ENCODE measurements around the gene TSPAN14. TPM values are rescaled to one million over a fixed set of nuclear protein-coding genes. Genes with fewer than 3 reads are reported as not detected.
"Not testable (repeated sequence)": the region's sequence is repeated elsewhere in the genome, so short reads cannot be mapped to it uniquely, and the experiment has no call there.

TSPAN14 gene
- total RNA-seq, 1 experiment from 2014 or later, result 3.4 TPM

GRCh38 chr10:80473692-80474596 is 19.8 kb downstream of the TSPAN14 start:
- no peaks in the 10 kb centered on the region for H3K79me2 ChIP-seq (ENCODE audit: low read length)
- H3K9me2 ChIP-seq (replicated peaks; ENCODE audit: insufficient read depth, low read length), result no peaks in the 10 kb centered on the region
- DNase-seq, result no peak
- H3K36me3 ChIP-seq (ENCODE audit: insufficient read depth, low read length), result no peaks in the 10 kb centered on the region
- H2AFZ ChIP-seq (ENCODE audit: low read length), result no peak overlapping the region
- H3K9ac ChIP-seq (ENCODE audit: low read length), result no peak overlapping the region
- H3K4me1 ChIP-seq (ENCODE audit: low read length), result peaks cover 26% of the 10 kb centered on the region
- H3K27ac ChIP-seq (ENCODE audit: low read length), result no peak overlapping the region
- no peak overlapping the region for H3K4me2 ChIP-seq (ENCODE audit: low read depth, low read length, poor library complexity, severe bottlenecking)
- H3K9me3 ChIP-seq (ENCODE audit: low read length), result no peaks in the 10 kb centered on the region
- H3K4me3 ChIP-seq (ENCODE audit: low read length), result no peak overlapping the region
- no peaks in the 10 kb centered on the region for H3K27me3 ChIP-seq (ENCODE audit: low read length)
- H4K20me1 ChIP-seq (ENCODE audit: insufficient read depth, low read depth, low read length), result no peaks in the 10 kb centered on the region

DNA sequence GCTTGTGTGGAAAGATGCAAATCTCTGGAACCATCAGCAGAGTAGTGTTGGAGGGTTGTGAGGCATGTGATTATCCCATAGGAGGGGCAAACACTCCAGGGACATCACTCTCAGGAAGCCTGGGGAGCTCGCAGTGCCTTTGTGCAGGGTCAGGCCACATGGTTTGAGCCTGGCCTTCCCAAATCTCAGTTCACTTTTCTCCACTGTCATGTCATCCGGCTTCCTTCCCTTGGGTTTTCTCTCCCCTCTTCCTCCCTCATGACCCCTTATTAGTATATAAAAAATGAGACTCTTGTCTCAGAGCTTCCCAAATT is 20.4 kb downstream of the TSPAN14 start:
- Histone ChIP-seq H4K20me1 (ENCODE audit: insufficient read depth, low read depth, low read length) (no peaks in the 10 kb centered on the region), H3K9ac (ENCODE audit: low read length) (no peak overlapping the region), H2AFZ (ENCODE audit: low read length) (no peak overlapping the region), H3K9me2 (replicated peaks; ENCODE audit: insufficient read depth, low read length) (no peaks in the 10 kb centered on the region), H3K27me3 (ENCODE audit: low read length) (no peaks in the 10 kb centered on the region), H3K4me1 (ENCODE audit: low read length) (peaks cover 25% of the 10 kb centered on the region), H3K4me3 (ENCODE audit: low read length) (no peak overlapping the region), H3K79me2 (ENCODE audit: low read length) (no peaks in the 10 kb centered on the region), H3K9me3 (ENCODE audit: low read length) (no peaks in the 10 kb centered on the region), H3K36me3 (ENCODE audit: insufficient read depth, low read length) (no peaks in the 10 kb centered on the region), H3K27ac (ENCODE audit: low read length) (no peak overlapping the region), H3K4me2 (ENCODE audit: low read depth, low read length, poor library complexity, severe bottlenecking) (no peak overlapping the region)
- DNase-seq, result no peak

DNA sequence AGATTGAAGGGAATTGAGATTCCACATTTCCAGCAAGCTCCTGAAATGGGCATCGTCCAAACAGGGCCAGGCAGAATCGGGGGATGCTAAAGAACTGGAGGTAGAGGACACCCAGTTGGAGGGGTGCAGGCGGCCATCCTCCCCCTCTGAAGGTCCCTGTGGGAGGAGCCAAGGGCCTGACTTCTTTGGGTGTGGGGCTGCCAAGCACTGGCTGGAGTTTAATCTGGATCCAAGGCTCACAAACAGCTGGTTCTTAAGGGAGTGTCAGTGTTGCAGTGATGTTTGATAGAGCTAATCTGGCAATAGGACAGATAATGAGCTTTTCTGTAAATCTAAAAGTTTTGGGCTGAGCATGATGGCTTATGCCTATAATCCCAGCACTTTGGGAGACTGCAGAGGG is 20.8 kb downstream of the TSPAN14 start:
- H3K4me2 ChIP-seq (ENCODE audit: low read depth, low read length, poor library complexity, severe bottlenecking), result no peak overlapping the region
- no peak overlapping the region for H3K9ac ChIP-seq (ENCODE audit: low read length)
- peaks cover 23% of the 10 kb centered on the region for H3K4me1 ChIP-seq (ENCODE audit: low read length)
- no peaks in the 10 kb centered on the region for H3K9me3 ChIP-seq (ENCODE audit: low read length)
- H3K4me3 ChIP-seq (ENCODE audit: low read length), result no peak overlapping the region
- H3K27ac ChIP-seq (ENCODE audit: low read length), result no peak overlapping the region
- H3K79me2 ChIP-seq (ENCODE audit: low read length), result no peaks in the 10 kb centered on the region
- H4K20me1 ChIP-seq (ENCODE audit: insufficient read depth, low read depth, low read length), result no peaks in the 10 kb centered on the region
- DNase-seq, result no peak
- H3K27me3 ChIP-seq (ENCODE audit: low read length), result no peaks in the 10 kb centered on the region
- no peaks in the 10 kb centered on the region for H3K36me3 ChIP-seq (ENCODE audit: insufficient read depth, low read length)
- H2AFZ ChIP-seq (ENCODE audit: low read length), result no peak overlapping the region
- no peaks in the 10 kb centered on the region for H3K9me2 ChIP-seq (replicated peaks; ENCODE audit: insufficient read depth, low read length)

- H2AFZ ChIP-seq (ENCODE audit: low read length); H3K79me2 ChIP-seq (ENCODE audit: low read length): not testable (repeated sequence)
Observed at GRCh38 chr10:80475641-80476040, 21.5 kb downstream of the TSPAN14 start.

GRCh38 chr10:80476685-80477084 is 22.6 kb downstream of the TSPAN14 start:
- no peaks in the 10 kb centered on the region for H3K27me3 ChIP-seq (ENCODE audit: low read length)
- H4K20me1 ChIP-seq (ENCODE audit: insufficient read depth, low read depth, low read length), result no peaks in the 10 kb centered on the region
- H3K9me2 ChIP-seq (replicated peaks; ENCODE audit: insufficient read depth, low read length), result no peaks in the 10 kb centered on the region
- no peaks in the 10 kb centered on the region for H3K9me3 ChIP-seq (ENCODE audit: low read length)
- no peak overlapping the region for H3K27ac ChIP-seq (ENCODE audit: low read length)
- H2AFZ ChIP-seq (ENCODE audit: low read length), result no peak overlapping the region
- no peaks in the 10 kb centered on the region for H3K79me2 ChIP-seq (ENCODE audit: low read length)
- H3K9ac ChIP-seq (ENCODE audit: low read length), result no peak overlapping the region
- no peaks in the 10 kb centered on the region for H3K36me3 ChIP-seq (ENCODE audit: insufficient read depth, low read length)
- H3K4me2 ChIP-seq (ENCODE audit: low read depth, low read length, poor library complexity, severe bottlenecking), result no peak overlapping the region
- peaks cover 16% of the 10 kb centered on the region for H3K4me1 ChIP-seq (ENCODE audit: low read length)
- no peak for DNase-seq
- H3K4me3 ChIP-seq (ENCODE audit: low read length), result no peak overlapping the region

More at GRCh38 chr10:80475641-80476040, 21.5 kb downstream of the TSPAN14 start:
- not testable (repeated sequence) for H3K27me3 ChIP-seq (ENCODE audit: low read length); H3K9me3 ChIP-seq (ENCODE audit: low read length); DNase-seq; H4K20me1 ChIP-seq (ENCODE audit: insufficient read depth, low read depth, low read length); H3K27ac ChIP-seq (ENCODE audit: low read length); H3K4me3 ChIP-seq (ENCODE audit: low read length); H3K9ac ChIP-seq (ENCODE audit: low read length); H3K9me2 ChIP-seq (replicated peaks; ENCODE audit: insufficient read depth, low read length); H3K4me2 ChIP-seq (ENCODE audit: low read depth, low read length, poor library complexity, severe bottlenecking); H3K36me3 ChIP-seq (ENCODE audit: insufficient read depth, low read length)
- H3K4me1 ChIP-seq (ENCODE audit: low read length), result peaks cover 23% of the 10 kb centered on the region

DNA sequence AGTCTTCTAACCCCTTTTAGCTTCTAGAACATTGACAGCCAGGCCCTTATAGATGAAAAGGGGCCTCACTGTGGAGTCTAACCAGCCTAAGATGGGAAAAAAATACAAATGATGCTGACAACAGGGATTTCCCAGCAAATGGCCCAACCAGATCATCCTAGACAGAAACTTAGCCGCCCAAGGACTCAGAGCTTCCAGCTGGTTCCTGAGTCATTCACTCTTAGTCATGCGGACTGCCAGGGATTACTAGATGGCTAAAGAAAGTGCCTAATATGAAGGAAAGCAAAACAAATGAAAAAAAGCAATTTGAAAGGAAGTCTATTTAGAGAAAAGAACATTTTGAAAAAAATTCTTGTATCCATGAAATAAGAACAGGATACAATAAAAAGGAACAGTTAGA is 23.7 kb downstream of the TSPAN14 start:
- H3K36me3 ChIP-seq (ENCODE audit: insufficient read depth, low read length), result no peaks in the 10 kb centered on the region
- H3K9me3 ChIP-seq (ENCODE audit: low read length), result no peaks in the 10 kb centered on the region
- H3K79me2 ChIP-seq (ENCODE audit: low read length), result no peaks in the 10 kb centered on the region
- H3K9ac ChIP-seq (ENCODE audit: low read length), result no peak overlapping the region
- H4K20me1 ChIP-seq (ENCODE audit: insufficient read depth, low read depth, low read length), result no peaks in the 10 kb centered on the region
- no peak overlapping the region for H3K4me2 ChIP-seq (ENCODE audit: low read depth, low read length, poor library complexity, severe bottlenecking)
- no peak overlapping the region for H2AFZ ChIP-seq (ENCODE audit: low read length)
- no peaks in the 10 kb centered on the region for H3K9me2 ChIP-seq (replicated peaks; ENCODE audit: insufficient read depth, low read length)
- H3K4me3 ChIP-seq (ENCODE audit: low read length), result no peak overlapping the region
- no peak overlapping the region for H3K27ac ChIP-seq (ENCODE audit: low read length)
- no peak for DNase-seq
- no peaks in the 10 kb centered on the region for H3K27me3 ChIP-seq (ENCODE audit: low read length)
- H3K4me1 ChIP-seq (ENCODE audit: low read length), result peaks cover 5% of the 10 kb centered on the region

DNA sequence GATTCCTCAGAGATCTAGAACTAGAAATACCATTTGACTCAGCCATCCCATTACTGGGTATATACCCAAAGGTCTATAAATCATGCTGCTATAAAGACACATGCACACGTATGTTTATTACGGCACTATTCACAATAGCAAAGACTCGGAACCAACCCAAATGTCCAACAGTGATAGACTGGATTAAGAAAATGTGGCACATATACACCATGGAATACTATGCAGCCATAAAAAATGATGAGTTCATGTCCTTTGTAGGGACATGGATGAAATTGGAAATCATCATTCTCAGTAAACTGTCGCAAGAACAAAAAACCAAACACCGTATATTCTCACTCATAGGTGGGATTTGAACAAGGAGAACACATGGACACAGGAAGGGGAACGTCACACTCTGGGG is 26.3 kb downstream of the TSPAN14 start:
- H3K27me3 ChIP-seq (ENCODE audit: low read length); H3K36me3 ChIP-seq (ENCODE audit: insufficient read depth, low read length); H3K9ac ChIP-seq (ENCODE audit: low read length); H3K4me3 ChIP-seq (ENCODE audit: low read length); H3K9me3 ChIP-seq (ENCODE audit: low read length); H2AFZ ChIP-seq (ENCODE audit: low read length); H4K20me1 ChIP-seq (ENCODE audit: insufficient read depth, low read depth, low read length); H3K27ac ChIP-seq (ENCODE audit: low read length); H3K4me2 ChIP-seq (ENCODE audit: low read depth, low read length, poor library complexity, severe bottlenecking); DNase-seq; H3K79me2 ChIP-seq (ENCODE audit: low read length); H3K9me2 ChIP-seq (replicated peaks; ENCODE audit: insufficient read depth, low read length); H3K4me1 ChIP-seq (ENCODE audit: low read length): not testable (repeated sequence)

DNA sequence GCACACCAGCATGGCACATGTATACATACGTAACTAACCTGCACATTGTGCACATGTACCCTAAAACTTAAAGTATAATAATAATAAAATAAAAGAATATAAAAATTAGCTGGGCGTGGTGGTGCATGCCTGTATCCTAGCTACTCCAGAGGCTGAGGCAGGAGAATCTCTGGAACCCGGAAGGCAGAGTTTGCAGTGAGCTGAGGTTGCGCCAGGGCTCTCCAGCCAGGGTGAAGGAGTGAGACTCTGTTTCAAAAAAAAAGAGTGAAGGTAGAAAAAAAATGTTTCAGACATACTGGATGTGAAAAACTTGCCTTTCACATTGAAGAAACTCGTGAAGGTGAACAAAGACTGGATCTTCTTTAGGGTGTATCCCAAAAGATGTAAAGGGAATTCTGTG is 26.7 kb downstream of the TSPAN14 start:
- Histone ChIP-seq H3K9me2 (replicated peaks; ENCODE audit: insufficient read depth, low read length) (no peaks in the 10 kb centered on the region), H3K9ac (ENCODE audit: low read length) (no peak overlapping the region), H3K4me2 (ENCODE audit: low read depth, low read length, poor library complexity, severe bottlenecking) (no peak overlapping the region), H2AFZ (ENCODE audit: low read length) (no peak overlapping the region), H3K79me2 (ENCODE audit: low read length) (no peaks in the 10 kb centered on the region), H3K36me3 (ENCODE audit: insufficient read depth, low read length) (no peaks in the 10 kb centered on the region), H3K4me1 (ENCODE audit: low read length) (no peaks in the 10 kb centered on the region), H4K20me1 (ENCODE audit: insufficient read depth, low read depth, low read length) (no peaks in the 10 kb centered on the region), H3K27me3 (ENCODE audit: low read length) (no peaks in the 10 kb centered on the region), H3K27ac (ENCODE audit: low read length) (no peak overlapping the region), H3K9me3 (ENCODE audit: low read length) (no peaks in the 10 kb centered on the region), H3K4me3 (ENCODE audit: low read length) (no peak overlapping the region)
- DNase-seq, result no peak

Measured in Karpas-422 (cell line).